Mesothelial cell of epicardium (in vitro differentiated cells): ENCODE data around the gene EEF1AKMT4. TPM values are rescaled to one million over a fixed set of nuclear protein-coding genes. Genes with fewer than 3 reads are reported as not detected.

Experiments
- DNase-seq, 2 experiments: peaks; one replicate each; pipeline ENCODE4 v3.0.0; 2021; ENCODE audit warnings: low spot score in 2 of 2; ENCODE audit not compliant: unreplicated experiment in 2 of 2
- H3K27ac Mint-ChIP-seq: 2 replicates; pipeline ENCODE4 v1.8.0; 2021; ENCODE audit warnings: mixed read lengths
- H3K27me3 Mint-ChIP-seq: 2 replicates; pipeline ENCODE4 v1.8.0; 2021; ENCODE audit warnings: low read depth, mixed read lengths
- H3K36me3 Mint-ChIP-seq: 2 replicates; pipeline ENCODE4 v1.8.0; 2021; ENCODE audit warnings: mixed read lengths
- H3K4me1 Mint-ChIP-seq: 2 replicates; pipeline ENCODE4 v1.8.0; 2021; ENCODE audit warnings: mixed read lengths
- H3K4me3 Mint-ChIP-seq: 2 replicates; pipeline ENCODE4 v1.8.0; 2021; ENCODE audit warnings: mild to moderate bottlenecking, moderate library complexity, mixed read lengths
- H3K9me3 Mint-ChIP-seq: 2 replicates; pipeline ENCODE4 v1.8.0; 2021; ENCODE audit warnings: mixed read lengths
- total RNA-seq: library from RNA; stranded (reverse); gene quantifications from 3 replicates; pipeline ENCODE4 v1.2.1, GENCODE V29; 2021
- TF ChIP-seq, protein P1 (sequence below): fragments of 200-600 bp; sonication (generic); IDR thresholded peaks from one replicate; pipeline ENCODE4 v1.5.0; 2021; ENCODE audit warnings: antibody characterized with exemption; ENCODE audit not compliant: unreplicated experiment

Gene EEF1AKMT4
- total RNA-seq, 1 donor from 2014 or later: 4.9 TPM

DNA sequence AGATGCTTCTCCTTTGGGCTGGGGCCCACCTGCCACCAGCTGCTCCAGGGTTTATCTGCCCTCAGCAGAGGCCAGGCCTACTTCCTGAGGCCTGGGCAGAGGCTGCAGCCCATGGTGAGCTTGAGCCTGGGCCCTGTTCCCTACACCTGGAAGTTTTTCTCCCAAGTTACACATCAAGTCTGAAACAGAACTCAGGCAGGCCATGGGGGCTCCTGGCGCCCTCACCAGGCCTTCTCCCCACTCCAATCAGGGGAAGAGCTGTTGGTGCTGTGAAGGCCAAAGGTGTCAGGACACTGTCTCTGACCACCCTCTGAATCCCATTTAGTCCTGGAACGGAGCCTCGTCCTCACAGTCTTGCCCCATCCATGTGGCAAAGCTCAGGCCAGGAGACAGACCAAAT, 12.8 kb upstream of the EEF1AKMT4 start:
- Mint-ChIP-seq H3K27ac (no peak overlapping the region), H3K4me1 (no peaks in the 10 kb centered on the region), H3K9me3 (no peaks in the 10 kb centered on the region), H3K36me3 (no peaks in the 10 kb centered on the region), H3K27me3 (peaks cover 55% of the 10 kb centered on the region), H3K4me3 (no peak overlapping the region)
- DNase-seq: no peak
- TF ChIP-seq, protein P1, sequence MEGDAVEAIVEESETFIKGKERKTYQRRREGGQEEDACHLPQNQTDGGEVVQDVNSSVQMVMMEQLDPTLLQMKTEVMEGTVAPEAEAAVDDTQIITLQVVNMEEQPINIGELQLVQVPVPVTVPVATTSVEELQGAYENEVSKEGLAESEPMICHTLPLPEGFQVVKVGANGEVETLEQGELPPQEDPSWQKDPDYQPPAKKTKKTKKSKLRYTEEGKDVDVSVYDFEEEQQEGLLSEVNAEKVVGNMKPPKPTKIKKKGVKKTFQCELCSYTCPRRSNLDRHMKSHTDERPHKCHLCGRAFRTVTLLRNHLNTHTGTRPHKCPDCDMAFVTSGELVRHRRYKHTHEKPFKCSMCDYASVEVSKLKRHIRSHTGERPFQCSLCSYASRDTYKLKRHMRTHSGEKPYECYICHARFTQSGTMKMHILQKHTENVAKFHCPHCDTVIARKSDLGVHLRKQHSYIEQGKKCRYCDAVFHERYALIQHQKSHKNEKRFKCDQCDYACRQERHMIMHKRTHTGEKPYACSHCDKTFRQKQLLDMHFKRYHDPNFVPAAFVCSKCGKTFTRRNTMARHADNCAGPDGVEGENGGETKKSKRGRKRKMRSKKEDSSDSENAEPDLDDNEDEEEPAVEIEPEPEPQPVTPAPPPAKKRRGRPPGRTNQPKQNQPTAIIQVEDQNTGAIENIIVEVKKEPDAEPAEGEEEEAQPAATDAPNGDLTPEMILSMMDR: no peak

DNA sequence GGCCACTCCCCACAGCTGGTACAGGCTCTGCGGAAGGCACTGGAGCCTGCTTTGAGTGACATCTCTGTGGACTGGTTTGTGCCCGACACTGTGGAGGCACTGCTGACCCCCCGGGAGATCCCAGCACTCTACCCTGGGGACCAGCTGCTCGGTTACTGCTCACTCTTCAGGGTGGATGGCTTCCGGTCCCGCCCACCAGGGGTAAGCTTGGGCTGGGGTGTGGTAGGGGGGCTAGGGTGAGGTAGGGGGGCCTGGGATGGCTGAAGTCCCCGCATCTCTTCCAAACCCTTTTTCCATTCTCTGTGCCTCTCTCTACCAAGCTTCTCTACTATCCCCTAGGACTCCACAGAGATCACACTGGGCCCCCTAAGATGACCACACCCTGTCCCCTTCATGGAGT, 12.3 kb upstream of the EEF1AKMT4 start:
- Mint-ChIP-seq H3K36me3 (peaks cover 2% of the 10 kb centered on the region), H3K27me3 (peaks cover 49% of the 10 kb centered on the region), H3K4me3 (no peak overlapping the region), H3K27ac (no peak overlapping the region), H3K4me1 (no peaks in the 10 kb centered on the region), H3K9me3 (no peaks in the 10 kb centered on the region)
- TF ChIP-seq, protein P1: no peak
- no peak for DNase-seq

DNA sequence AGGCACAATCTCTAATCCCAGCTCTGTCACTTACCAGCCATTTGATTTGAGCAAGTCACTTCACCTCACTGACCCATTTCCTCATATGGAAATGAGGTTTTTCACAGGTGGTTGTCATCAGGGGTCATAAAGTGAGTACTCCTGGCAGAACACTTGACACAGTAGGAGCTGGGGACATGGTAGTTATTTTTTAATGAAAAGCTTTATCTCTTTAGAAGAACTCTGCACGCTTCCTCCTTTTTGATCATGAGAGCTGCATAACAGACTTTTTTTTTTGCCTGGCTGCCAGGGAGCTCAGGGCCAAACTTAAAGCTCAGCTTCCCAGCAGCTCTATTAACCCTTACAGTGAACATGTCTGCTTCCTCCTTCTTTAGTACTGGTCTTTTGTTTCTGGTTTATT, 11.7 kb upstream of the EEF1AKMT4 start:
- Mint-ChIP-seq H3K4me3 (no peak overlapping the region), H3K27ac (no peak overlapping the region), H3K36me3 (peaks cover 7% of the 10 kb centered on the region), H3K27me3 (peaks cover 43% of the 10 kb centered on the region), H3K9me3 (no peaks in the 10 kb centered on the region), H3K4me1 (no peaks in the 10 kb centered on the region)
- TF ChIP-seq, protein P1: no peak
- DNase-seq: no peak

DNA sequence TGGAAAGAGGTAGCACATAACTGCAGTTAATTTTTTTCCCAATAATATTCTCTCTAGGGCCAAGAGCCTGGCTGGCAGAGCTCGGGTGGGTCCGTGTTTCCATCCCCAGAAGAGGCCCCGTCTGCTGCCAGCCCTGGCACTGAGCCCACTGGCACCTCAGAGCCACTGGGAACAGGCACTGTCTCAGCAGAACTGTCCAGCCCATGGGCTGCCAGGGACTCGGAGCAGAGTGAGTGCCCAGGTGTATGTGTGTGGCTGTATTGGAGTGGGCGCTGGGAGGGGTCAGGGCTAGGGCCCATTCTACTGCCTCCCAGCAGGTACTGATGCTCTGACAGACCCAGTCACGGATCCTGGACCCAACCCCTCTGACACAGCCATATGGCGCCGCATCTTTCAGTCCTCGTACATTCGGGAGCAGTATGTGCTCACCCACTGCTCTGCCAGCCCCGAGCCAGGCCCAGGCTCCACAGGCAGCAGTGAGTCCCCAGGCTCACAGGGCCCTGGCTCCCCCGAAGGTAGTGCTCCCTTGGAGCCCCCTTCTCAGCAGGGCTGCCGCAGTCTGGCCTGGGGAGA, 11.1 kb upstream of the EEF1AKMT4 start:
- Mint-ChIP-seq H3K27me3 (peaks cover 39% of the 10 kb centered on the region), H3K4me1 (no peaks in the 10 kb centered on the region), H3K27ac (no peak overlapping the region), H3K36me3 (peaks cover 9% of the 10 kb centered on the region), H3K4me3 (no peak overlapping the region), H3K9me3 (no peaks in the 10 kb centered on the region)
- DNase-seq: no peak
- TF ChIP-seq, protein P1: no peak

DNA sequence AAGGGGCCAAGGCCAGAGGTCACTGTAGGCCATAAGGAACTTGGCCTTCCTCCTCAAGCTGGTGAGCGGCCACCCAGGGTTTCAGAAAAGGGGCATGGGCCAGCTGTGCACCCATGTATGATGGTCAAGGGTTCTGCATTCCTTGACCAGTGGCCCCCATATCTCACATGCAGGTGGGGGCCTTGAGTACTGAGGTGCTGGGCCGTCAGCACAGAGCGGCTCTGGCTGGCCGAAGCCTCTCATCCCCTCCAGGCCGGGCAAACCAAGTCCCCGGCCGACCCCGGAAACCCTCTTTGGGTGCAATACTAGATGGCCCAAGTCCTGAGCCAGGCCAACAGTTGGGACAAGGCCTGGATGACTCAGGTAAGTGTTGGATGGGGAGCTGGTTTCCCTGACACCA, 10.3 kb upstream of the EEF1AKMT4 start:
- no peaks in the 10 kb centered on the region for H3K4me1 Mint-ChIP-seq
- H3K36me3 Mint-ChIP-seq: peaks cover 11% of the 10 kb centered on the region
- DNase-seq: no peak
- no peak overlapping the region for H3K27ac Mint-ChIP-seq
- peaks cover 30% of the 10 kb centered on the region for H3K27me3 Mint-ChIP-seq
- TF ChIP-seq, protein P1: no peak
- no peak overlapping the region for H3K4me3 Mint-ChIP-seq
- H3K9me3 Mint-ChIP-seq: no peaks in the 10 kb centered on the region

DNA sequence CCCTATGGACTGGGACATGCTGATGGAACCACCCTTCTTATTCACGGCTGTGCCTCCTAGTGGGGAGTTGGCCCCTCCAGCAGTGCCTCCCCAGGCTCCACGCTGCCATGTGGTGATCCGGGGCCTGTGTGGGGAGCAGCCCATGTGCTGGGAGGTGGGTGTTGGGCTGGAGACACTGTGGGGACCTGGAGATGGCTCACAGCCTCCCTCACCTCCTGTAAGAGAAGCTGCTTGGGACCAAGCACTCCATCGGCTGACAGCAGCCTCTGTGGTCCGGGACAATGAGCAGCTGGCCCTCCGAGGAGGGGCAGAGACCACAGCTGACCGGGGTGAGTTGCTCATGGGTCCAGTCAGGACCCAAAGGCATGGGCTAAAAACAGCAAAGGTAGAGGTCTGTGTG, 9.8 kb upstream of the EEF1AKMT4 start:
- Mint-ChIP-seq H3K27me3 (peaks cover 26% of the 10 kb centered on the region), H3K27ac (no peak overlapping the region), H3K4me1 (no peaks in the 10 kb centered on the region), H3K9me3 (no peaks in the 10 kb centered on the region), H3K36me3 (peaks cover 14% of the 10 kb centered on the region), H3K4me3 (no peak overlapping the region)
- no peak for DNase-seq
- TF ChIP-seq, protein P1: no peak
